Stimulated activated CD8-positive, alpha-beta memory T cell treated with anti-CD3 and anti-CD28 coated beads, Interleukin-7, amount 100 ng/mL, for 4 hours (primary cell): ENCODE results near the gene HNRNPUL2.
A peak's percentile ranks its signal among the peaks of the same experiment; 100 is the strongest.

Experiments
- DNase-seq, 2 donors: peaks; one replicate each; pipeline ENCODE4 v3.0.0-alpha.2; 2020; ENCODE audit warnings: low read depth in 2 of 2

Gene HNRNPUL2

GRCh38 chr11:62667460-62667859, 59.8 kb downstream of the HNRNPUL2 start:
- no peak for DNase-seq

- no peak for DNase-seq
Measured at GRCh38 chr11:62666259-62666926, 60.9 kb downstream of the HNRNPUL2 start.

- peak; percentile 68 to 78 for DNase-seq
Measured at GRCh38 chr11:62665599-62666258, 61.5 kb downstream of the HNRNPUL2 start.

DNA sequence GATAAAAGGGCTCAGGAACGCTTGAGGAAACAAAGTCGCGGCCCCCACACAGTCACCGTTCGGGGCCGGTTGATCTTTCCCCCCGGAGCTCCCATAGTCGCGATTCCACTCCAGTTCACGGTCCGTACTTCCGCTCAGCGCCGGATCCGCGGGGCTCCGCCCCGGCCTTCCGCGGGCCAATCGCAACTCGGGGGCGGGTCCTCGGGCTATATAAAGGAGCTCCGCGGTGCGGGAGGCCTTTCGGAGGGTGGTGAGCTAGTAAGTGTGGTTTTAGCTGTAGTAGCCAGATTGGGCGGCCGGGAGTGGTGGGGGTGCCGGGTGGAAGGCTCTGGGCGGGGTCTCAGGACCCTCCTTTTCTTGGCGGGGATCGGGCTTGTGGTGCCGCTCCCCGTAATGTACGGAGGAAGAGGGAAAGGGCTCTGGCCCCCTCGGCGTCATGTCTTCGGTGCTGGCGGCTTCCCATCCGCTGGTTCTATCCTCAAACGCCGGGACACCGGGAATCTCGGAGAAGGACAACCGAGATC, 62.1 kb downstream of the HNRNPUL2 start, which contains the start of the genes C11orf98 and CSKMT:
TSS of gene C11orf98 (minus strand) at position 136 of the 524 bp plus-strand sequence. CDS start at position 95, 41 bp downstream.
TSS of gene CSKMT (plus strand) at position 238 of the 524 bp plus-strand sequence. CDS start 568 bp downstream, outside the sequence.
- peak; percentile 92 to 93 for DNase-seq

DNA sequence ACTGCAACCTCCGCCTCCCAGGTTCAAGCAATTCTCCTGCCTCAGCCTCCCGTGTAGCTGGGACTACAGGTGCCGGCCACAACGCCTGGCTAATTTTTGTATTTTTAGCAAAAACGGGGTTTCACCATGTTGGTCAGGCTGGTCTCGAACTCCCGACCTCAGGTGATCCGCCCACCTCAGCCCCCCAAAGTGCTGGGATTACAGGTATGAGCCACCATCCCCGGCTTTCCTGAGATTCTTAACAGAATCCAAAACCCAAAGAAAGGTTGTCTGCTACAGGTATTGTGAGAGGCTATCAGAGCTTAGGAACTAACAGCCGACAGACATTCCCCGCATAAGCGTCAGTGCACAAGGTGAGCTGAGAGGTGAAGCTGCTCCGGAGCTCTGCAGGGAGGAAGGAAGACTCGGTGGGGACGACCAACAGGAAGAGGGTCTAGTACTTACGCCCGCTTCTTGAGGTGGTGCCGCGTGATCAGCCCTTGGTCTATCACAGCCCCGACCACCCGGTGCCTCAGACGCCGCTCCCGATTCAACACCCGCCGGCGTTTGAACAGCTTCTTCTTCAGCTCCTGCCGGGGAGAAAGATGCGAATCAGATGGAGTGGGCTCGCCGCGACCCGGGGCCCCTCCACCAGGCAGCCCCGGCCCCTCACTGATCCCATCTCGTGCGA, 62.7 kb downstream of the HNRNPUL2 start:
- peak in 1 of 2 donors; percentile 29 for DNase-seq
